ENCODE data around the gene TCF23. TPM values are rescaled to one million over a fixed set of nuclear protein-coding genes. Genes with fewer than 3 reads are reported as not detected.

Gene TCF23
- total and polyA plus RNA-seq, 10 donors, result 0.27 to 14.8 (median 2.9) TPM

DNA sequence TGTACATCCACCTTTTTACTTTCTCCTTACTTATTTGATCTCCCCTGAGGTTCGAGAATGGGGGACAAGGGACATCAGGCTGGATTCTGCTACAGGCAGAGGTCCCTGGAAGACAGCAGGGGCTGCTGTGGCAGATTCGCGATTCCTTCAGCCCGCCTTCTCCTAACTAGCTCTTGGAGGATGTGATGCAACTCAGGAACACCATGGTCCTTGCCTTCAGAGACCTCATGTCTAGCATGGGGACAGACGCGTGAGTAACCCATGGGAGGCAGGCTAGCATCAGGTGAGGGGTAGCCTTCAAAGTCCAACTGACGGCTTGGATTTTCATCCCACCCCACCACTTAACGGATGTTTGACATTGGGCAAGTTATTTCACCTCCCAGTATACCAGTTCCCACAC, 869 bp upstream of the TCF23 start:
- TF ChIP-seq POLR2AphosphoS5 (IDR thresholded peaks at IDR 0.05), result no peak
- peaks cover 0 to 3% (median 0%) of the 10 kb centered on the region in 6 donors for H3K4me1 ChIP-seq
- intact Hi-C loops (cut with DNase I; ENCODE audit: low total_unique reads), result no loop called here
- peak; percentile 28 for DNase-seq
- no peak overlapping the region for H3K27ac ChIP-seq
- H3K27me3 ChIP-seq (replicated peaks in 1 of 7), result peaks cover 0 to 16% (median 0%) of the 10 kb centered on the region in 7 donors
- 89 to 93% (median 90%) methylated on average over 8 of the region's 8 CpGs for WGBS, 5 donors
- H3K4me3 ChIP-seq, result no peak overlapping the region
- no peaks in the 10 kb centered on the region for H3K9me3 ChIP-seq
- no peaks in the 10 kb centered on the region for H3K36me3 ChIP-seq

DNA sequence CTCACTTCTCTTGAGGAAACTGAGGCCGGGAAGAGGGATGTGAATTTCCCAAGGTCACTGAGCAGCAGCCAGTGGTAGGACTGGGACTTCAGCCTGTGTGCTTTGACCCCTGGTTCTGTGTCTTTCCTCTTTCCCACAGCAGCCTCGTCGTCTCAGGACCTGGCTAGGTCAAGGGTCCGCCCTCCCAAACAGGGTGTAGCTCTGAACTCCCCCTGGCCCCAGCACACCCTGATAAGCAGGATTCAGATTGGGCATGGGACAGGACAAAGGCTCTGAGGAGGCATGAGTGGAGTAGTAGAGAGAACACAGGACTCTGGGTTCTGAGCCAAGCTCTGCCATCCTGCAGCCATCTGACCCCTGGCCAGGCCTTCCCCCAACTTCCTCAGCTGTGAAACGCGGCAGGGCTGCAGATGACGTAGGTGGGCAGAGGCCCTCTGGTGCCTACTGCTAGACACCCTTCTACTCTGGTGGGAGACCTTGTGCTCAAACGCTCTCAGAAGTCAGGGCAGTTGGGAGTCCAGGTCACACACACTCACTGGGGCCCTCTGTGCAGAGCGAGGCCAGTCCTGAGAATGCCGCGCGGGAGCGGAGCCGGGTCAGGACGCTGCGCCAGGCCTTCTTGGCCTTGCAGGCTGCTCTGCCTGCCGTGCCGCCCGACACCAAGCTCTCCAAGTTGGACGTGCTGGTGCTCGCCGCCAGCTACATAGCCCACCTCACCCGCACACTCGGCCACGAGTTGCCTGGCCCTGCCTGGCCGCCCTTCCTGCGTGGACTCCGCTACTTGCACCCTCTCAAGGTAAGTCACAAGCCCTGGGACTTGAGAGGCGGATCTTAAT, 984 bp downstream of the TCF23 start:
- WGBS, 5 donors, result 68 to 90% (median 83%) methylated on average over 4 to 29 of the region's 29 CpGs
- Histone ChIP-seq H3K36me3 (no peaks in the 10 kb centered on the region), H3K4me1 (peaks cover 0 to 3% (median 0%) of the 10 kb centered on the region in 6 donors), H3K27me3 (replicated peaks in 1 of 7) (peaks cover 0 to 16% (median 0%) of the 10 kb centered on the region in 7 donors), H3K9me3 (no peaks in the 10 kb centered on the region), H3K27ac (peak overlapping the region in 6 of 8 donors; percentile 26 to 60 (median 46)), H3K4me3 (peak overlapping the region in 2 of 8 donors; percentile 18 to 34)
- TF ChIP-seq POLR2A (IDR thresholded peaks at IDR 0.05) (no peak), POLR2AphosphoS5 (IDR thresholded peaks at IDR 0.05) (peak in 1 of 3 donors; percentile 14)
- intact Hi-C loops (cut with DNase I; ENCODE audit: low total_unique reads), result no loop called here
- DNase-seq, result peak; percentile 68

DNA sequence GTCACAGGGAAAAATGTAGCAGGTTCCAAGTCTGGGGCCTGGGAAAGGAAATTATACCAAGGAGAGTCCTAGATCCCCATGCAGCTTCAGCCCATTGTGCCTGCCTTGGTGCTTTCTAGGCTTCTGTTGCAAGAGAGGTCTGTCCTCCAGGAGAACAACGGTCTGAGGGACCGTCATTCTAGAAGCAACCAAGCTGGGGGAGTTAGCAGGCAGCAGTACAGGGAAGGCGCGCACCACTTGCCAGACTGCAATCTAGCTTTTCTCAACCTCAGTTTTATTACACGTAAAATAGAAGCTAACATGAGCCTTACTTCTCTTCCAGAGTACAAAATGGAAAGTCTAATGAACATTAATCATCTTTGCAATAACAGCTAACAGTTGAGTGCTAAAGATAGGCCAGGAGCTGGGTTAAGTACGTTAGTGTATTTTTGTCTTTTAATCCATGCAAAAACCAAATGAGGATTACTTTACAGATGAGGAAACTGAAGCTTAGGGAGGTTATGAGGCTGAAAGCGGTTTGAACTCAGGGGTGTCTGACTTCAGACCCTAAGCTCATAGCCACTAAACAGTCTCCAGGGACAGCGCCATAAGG, 1.9 kb downstream of the TCF23 start:
- WGBS, 5 donors, result 75 to 85% (median 81%) methylated on average over 8 of the region's 8 CpGs
- TF ChIP-seq POLR2A (IDR thresholded peaks at IDR 0.05), result no peak
- TF ChIP-seq, protein P1, sequence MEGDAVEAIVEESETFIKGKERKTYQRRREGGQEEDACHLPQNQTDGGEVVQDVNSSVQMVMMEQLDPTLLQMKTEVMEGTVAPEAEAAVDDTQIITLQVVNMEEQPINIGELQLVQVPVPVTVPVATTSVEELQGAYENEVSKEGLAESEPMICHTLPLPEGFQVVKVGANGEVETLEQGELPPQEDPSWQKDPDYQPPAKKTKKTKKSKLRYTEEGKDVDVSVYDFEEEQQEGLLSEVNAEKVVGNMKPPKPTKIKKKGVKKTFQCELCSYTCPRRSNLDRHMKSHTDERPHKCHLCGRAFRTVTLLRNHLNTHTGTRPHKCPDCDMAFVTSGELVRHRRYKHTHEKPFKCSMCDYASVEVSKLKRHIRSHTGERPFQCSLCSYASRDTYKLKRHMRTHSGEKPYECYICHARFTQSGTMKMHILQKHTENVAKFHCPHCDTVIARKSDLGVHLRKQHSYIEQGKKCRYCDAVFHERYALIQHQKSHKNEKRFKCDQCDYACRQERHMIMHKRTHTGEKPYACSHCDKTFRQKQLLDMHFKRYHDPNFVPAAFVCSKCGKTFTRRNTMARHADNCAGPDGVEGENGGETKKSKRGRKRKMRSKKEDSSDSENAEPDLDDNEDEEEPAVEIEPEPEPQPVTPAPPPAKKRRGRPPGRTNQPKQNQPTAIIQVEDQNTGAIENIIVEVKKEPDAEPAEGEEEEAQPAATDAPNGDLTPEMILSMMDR (IDR thresholded peaks at IDR 0.05 in 8 of 11, conservative IDR thresholded peaks at IDR 0.05 in 3 of 11), result no peak
- TF ChIP-seq POLR2AphosphoS5 (IDR thresholded peaks at IDR 0.05), result no peak
- intact Hi-C loops (cut with DNase I; ENCODE audit: low total_unique reads), result no loop called here
- Histone ChIP-seq H3K9me3 (no peaks in the 10 kb centered on the region), H3K4me1 (peaks cover 0 to 3% (median 0%) of the 10 kb centered on the region in 6 donors), H3K36me3 (no peaks in the 10 kb centered on the region), H3K4me3 (peak overlapping the region in 1 of 8 donors; percentile 34), H3K27me3 (replicated peaks in 1 of 7) (peaks cover 0 to 16% (median 0%) of the 10 kb centered on the region in 7 donors), H3K27ac (peak overlapping the region in 5 of 8 donors; percentile 31 to 60 (median 48))
- DNase-seq, result peak; percentile 21

- 84 to 94% (median 87%) methylated on average over 7 to 8 of the region's 8 CpGs for WGBS, 5 donors
- intact Hi-C loops (cut with DNase I; ENCODE audit: low total_unique reads), result no loop called here
These were observed 3.4 kb downstream of the TCF23 start for GRCh38 chr2:27152102-27152795.

More at GRCh38 chr2:27152102-27152795, 3.4 kb downstream of the TCF23 start:
- no peak overlapping the region for H3K4me3 ChIP-seq
- DNase-seq, result peak; percentile 57
- no peak overlapping the region for H3K27ac ChIP-seq
- H3K36me3 ChIP-seq, result no peaks in the 10 kb centered on the region
- TF ChIP-seq, protein P1 (IDR thresholded peaks at IDR 0.05 in 8 of 11, conservative IDR thresholded peaks at IDR 0.05 in 3 of 11), result no peak
- TF ChIP-seq POLR2A (IDR thresholded peaks at IDR 0.05) (no peak), POLR2AphosphoS5 (IDR thresholded peaks at IDR 0.05) (no peak)
- peaks cover 0 to 16% (median 0%) of the 10 kb centered on the region in 7 donors for H3K27me3 ChIP-seq (replicated peaks in 1 of 7)
- no peaks in the 10 kb centered on the region for H3K9me3 ChIP-seq
- peaks cover 0 to 3% (median 0%) of the 10 kb centered on the region in 6 donors for H3K4me1 ChIP-seq
